DND-41 (cell line): ENCODE data around the gene GPRIN1.

ENCODE experiments used
- CTCF ChIP-seq: IDR thresholded peaks from 2 replicates; pipeline ENCODE4 v1.5.1; 2012; ENCODE audit warnings: borderline replicate concordance, low read length, moderate library complexity, mild to moderate bottlenecking; ENCODE audit not compliant: poor library complexity, severe bottlenecking; ENCODE audit errors: extremely low read depth
- EZH2 ChIP-seq: IDR thresholded peaks from 3 replicates; pipeline ENCODE4 v1.6.1; 2012; ENCODE audit warnings: borderline replicate concordance, low read depth, mild to moderate bottlenecking, moderate library complexity, low read length, inconsistent platforms; ENCODE audit not compliant: severe bottlenecking

- TF ChIP-seq EZH2: no peak
- TF ChIP-seq CTCF: no peak
These were observed 2.1 kb upstream of the GPRIN1 start for GRCh38 chr5:176612008-176612407.
